Measurements from ENCODE around the gene NLGN3.

Gene NLGN3

DNA sequence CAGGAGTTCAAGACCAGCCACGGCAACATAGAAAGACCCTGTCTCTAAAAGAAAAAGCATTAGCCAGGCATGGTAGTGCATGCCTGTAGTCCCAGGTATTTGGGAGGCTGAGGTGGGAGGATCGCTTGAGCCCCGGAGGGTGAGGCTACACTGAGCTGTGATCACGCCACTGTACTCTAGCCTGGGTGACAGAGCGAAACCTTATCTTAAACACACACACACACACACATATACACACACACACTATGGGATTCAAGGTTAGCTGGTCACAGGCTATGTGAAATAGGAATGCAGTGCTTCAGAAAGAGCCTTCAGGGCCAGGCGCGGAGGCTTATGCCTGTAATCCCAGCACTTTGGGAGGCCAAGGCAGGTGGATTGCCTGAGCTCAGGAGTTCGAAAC is 23.5 kb downstream of the NLGN3 start:
- no peaks in the 10 kb centered on the region for H3K9me3 ChIP-seq (ENCODE audit: severe bottlenecking)
- no peak overlapping the region for H3K4me3 ChIP-seq (ENCODE audit: low read depth, low read length)
- H3K36me3 ChIP-seq: no peaks in the 10 kb centered on the region
- TF ChIP-seq, protein P1, sequence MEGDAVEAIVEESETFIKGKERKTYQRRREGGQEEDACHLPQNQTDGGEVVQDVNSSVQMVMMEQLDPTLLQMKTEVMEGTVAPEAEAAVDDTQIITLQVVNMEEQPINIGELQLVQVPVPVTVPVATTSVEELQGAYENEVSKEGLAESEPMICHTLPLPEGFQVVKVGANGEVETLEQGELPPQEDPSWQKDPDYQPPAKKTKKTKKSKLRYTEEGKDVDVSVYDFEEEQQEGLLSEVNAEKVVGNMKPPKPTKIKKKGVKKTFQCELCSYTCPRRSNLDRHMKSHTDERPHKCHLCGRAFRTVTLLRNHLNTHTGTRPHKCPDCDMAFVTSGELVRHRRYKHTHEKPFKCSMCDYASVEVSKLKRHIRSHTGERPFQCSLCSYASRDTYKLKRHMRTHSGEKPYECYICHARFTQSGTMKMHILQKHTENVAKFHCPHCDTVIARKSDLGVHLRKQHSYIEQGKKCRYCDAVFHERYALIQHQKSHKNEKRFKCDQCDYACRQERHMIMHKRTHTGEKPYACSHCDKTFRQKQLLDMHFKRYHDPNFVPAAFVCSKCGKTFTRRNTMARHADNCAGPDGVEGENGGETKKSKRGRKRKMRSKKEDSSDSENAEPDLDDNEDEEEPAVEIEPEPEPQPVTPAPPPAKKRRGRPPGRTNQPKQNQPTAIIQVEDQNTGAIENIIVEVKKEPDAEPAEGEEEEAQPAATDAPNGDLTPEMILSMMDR (IDR thresholded peaks at IDR 0.05; ENCODE audit: low read depth, low read length): no peak
- DNase-seq: no peak
- H3K27me3 ChIP-seq (ENCODE audit: insufficient read depth, low read depth, severe bottlenecking): peaks cover 2% of the 10 kb centered on the region
- no peak overlapping the region for H3K27ac ChIP-seq

DNA sequence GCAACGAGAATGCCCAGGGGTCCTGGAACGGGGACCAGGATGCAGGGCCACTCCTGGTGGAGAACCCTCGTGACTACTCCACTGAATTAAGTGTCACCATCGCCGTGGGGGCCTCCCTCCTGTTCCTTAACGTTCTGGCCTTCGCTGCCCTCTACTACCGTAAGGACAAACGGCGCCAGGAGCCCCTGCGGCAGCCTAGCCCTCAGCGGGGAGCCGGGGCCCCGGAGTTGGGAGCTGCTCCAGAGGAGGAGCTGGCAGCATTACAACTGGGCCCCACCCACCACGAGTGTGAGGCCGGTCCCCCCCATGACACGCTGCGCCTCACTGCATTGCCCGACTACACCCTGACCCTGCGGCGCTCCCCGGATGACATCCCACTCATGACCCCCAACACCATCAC is 24.9 kb downstream of the NLGN3 start:
- TF ChIP-seq, protein P1 (IDR thresholded peaks at IDR 0.05; ENCODE audit: low read depth, low read length): no peak
- H3K27me3 ChIP-seq (ENCODE audit: insufficient read depth, low read depth, severe bottlenecking): peaks cover 2% of the 10 kb centered on the region
- DNase-seq: no peak
- no peaks in the 10 kb centered on the region for H3K9me3 ChIP-seq (ENCODE audit: severe bottlenecking)
- H3K36me3 ChIP-seq: no peaks in the 10 kb centered on the region
- H3K27ac ChIP-seq: no peak overlapping the region
- no peak overlapping the region for H3K4me3 ChIP-seq (ENCODE audit: low read depth, low read length)

DNA sequence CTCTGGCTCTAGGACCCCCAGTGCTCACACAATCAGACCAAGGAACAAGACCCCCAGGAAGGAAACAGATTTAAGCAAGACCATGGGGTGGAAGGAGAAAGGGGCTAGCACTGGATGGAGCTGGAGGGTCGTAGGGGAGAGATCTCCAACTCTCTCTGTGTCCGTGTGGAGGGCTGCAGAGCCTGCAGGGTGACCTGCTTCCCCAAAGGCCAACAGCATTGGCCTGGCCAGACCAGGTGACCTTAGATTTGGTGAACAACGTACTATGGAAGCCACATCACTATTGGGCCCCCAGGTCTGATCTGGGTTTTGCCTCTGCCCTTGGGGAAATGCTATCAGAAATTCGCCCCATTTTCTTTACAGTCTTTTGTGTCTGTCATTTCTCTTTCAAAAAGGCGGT is 26.0 kb downstream of the NLGN3 start:
- TF ChIP-seq, protein P1 (IDR thresholded peaks at IDR 0.05; ENCODE audit: low read depth, low read length): no peak
- no peak overlapping the region for H3K27ac ChIP-seq
- H3K27me3 ChIP-seq (ENCODE audit: insufficient read depth, low read depth, severe bottlenecking): peaks cover 3% of the 10 kb centered on the region
- no peaks in the 10 kb centered on the region for H3K9me3 ChIP-seq (ENCODE audit: severe bottlenecking)
- no peak for DNase-seq
- H3K4me3 ChIP-seq (ENCODE audit: low read depth, low read length): no peak overlapping the region
- H3K36me3 ChIP-seq: no peaks in the 10 kb centered on the region

DNA sequence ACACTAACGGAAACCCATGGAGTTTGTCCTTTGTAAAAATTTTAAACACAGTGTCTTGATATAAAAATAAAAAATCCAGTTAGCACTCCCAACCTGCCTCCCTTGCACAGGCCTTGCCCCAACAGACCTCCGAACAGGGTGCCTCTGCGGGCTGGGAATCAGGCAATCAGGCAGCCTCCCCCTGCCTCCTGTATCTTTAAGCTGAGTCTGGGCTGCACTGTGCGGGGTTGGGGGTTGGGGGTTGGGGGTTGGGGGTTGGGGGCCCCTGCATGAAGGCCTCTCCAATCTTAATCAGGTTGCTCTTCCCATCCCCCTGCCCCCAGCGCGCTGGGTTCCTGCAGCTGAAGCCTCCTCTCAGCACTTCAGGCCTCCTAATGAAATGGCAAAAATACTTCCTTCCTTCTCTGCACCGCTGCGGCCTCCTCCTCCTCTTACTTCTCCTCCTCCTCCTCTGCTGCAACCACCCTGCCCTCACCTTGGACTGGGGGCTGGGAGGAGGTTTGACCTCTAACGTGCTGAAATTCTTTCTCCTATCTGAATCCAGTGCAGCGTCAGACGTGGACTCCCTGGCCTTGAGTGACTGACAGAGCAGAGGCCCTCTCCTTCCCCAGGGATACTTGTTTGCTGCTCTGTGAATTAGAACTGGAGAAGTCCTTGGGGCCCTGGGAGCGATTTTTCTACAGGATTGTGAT is 26.6 kb downstream of the NLGN3 start:
- Histone ChIP-seq H3K36me3 (no peaks in the 10 kb centered on the region), H3K9me3 (ENCODE audit: severe bottlenecking) (no peaks in the 10 kb centered on the region), H3K27me3 (ENCODE audit: insufficient read depth, low read depth, severe bottlenecking) (peaks cover 3% of the 10 kb centered on the region), H3K4me3 (ENCODE audit: low read depth, low read length) (no peak overlapping the region), H3K27ac (no peak overlapping the region)
- DNase-seq: no peak
- TF ChIP-seq, protein P1 (IDR thresholded peaks at IDR 0.05; ENCODE audit: low read depth, low read length): no peak

DNA sequence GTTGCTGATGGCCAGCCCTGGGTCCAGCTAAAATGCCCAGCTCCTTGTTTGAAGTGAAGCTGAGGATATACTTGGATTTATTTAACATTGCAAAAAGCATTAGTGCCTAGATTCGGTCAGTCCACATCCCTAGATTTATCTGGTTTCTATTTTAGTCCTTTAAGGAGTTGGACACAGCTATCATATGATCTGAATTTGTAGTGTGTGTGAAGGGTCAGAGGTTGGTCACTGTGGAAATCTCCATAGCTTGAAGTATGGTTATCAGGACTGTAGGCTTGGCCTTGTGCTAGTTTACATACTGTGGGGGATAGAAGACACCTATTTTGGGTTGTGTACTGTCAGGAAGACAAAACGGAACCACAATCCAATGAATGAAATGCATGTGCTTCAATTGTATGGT is 28.8 kb downstream of the NLGN3 start:
- DNase-seq: no peak
- Histone ChIP-seq H3K4me3 (ENCODE audit: low read depth, low read length) (no peak overlapping the region), H3K9me3 (ENCODE audit: severe bottlenecking) (no peaks in the 10 kb centered on the region), H3K27me3 (ENCODE audit: insufficient read depth, low read depth, severe bottlenecking) (peaks cover 7% of the 10 kb centered on the region), H3K27ac (no peak overlapping the region), H3K36me3 (no peaks in the 10 kb centered on the region)
- TF ChIP-seq, protein P1 (IDR thresholded peaks at IDR 0.05; ENCODE audit: low read depth, low read length): no peak

DNA sequence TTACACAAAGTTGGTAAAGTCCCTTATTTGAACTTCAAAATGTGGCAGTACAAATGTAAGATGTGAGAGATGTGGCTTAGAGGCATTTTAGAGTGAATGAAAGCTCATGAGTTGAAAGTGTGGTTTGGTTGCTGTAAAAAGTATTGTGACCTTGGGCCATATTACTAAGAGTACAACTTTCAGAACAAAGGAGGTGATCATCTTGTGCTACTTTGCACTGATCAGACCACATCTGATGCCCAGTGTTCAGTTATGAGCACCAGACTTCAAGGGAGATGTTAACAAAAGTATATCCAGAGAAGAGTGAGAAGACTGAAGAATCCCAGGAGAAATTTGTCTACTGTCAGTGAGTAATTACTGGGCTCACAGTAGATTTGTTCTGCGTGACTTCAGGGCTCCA is 30.2 kb downstream of the NLGN3 start:
- TF ChIP-seq, protein P1 (IDR thresholded peaks at IDR 0.05; ENCODE audit: low read depth, low read length): no peak
- H3K36me3 ChIP-seq: no peaks in the 10 kb centered on the region
- no peak overlapping the region for H3K4me3 ChIP-seq (ENCODE audit: low read depth, low read length)
- H3K27me3 ChIP-seq (ENCODE audit: insufficient read depth, low read depth, severe bottlenecking): peaks cover 12% of the 10 kb centered on the region
- no peak overlapping the region for H3K27ac ChIP-seq
- no peaks in the 10 kb centered on the region for H3K9me3 ChIP-seq (ENCODE audit: severe bottlenecking)
- no peak for DNase-seq
